HEK293 (cell line): ENCODE data around the gene FKBP5.

Source experiments
- HOXA7 ChIP-seq: sonication (generic); formaldehyde crosslinking; IDR thresholded peaks from 2 replicates; pipeline ENCODE4 v1.8.1; 2022; ENCODE audit warnings: missing genetic modification reagents, borderline replicate concordance
- PBX3 ChIP-seq: sonication (generic); formaldehyde crosslinking; IDR thresholded peaks from 2 replicates; pipeline ENCODE4 v1.8.1; 2022; ENCODE audit warnings: mild to moderate bottlenecking, moderate library complexity, missing genetic modification reagents
- PRDM1 ChIP-seq: fragments of 450-650 bp; formaldehyde crosslinking; IDR thresholded peaks from 2 replicates; pipeline ENCODE4; 2016; ENCODE audit warnings: missing biosample characterization, missing genetic modification characterization
- TCF7L2 ChIP-seq: IDR thresholded peaks from 2 replicates; pipeline ENCODE4 v1.6.1; 2011; ENCODE audit warnings: low read depth, mild to moderate bottlenecking, inconsistent platforms, low read length, moderate library complexity, borderline replicate concordance
- ZBTB8A ChIP-seq: fragments of 450-650 bp; formaldehyde crosslinking; IDR thresholded peaks from 2 replicates; pipeline ENCODE4 v1.5.1; 2016; ENCODE audit warnings: missing biosample characterization, missing genetic modification characterization
- ZNF274 ChIP-seq, 2 experiments: fragments of 200-500 bp in 1 of 2; fragments of 450-650 bp in 1 of 2; sonication (Bioruptor generic) in 1 of 2; formaldehyde crosslinking in 1 of 2; IDR thresholded peaks; 2 replicates each; pipeline versions ENCODE4 v1.5.1 to v1.6.1; 2014 to 2016; ENCODE audit warnings: borderline replicate concordance in 1 of 2, inconsistent platforms in 1 of 2, low read length in 1 of 2, missing biosample characterization in 1 of 2, missing genetic modification characterization in 1 of 2
- ZNF37A ChIP-seq: fragments of 450-650 bp; IDR thresholded peaks from 2 replicates; pipeline ENCODE4 v1.5.1; 2018; ENCODE audit warnings: missing biosample characterization, missing genetic modification characterization
- ZNF514 ChIP-seq: fragments of 450-650 bp; formaldehyde crosslinking; IDR thresholded peaks from 2 replicates; pipeline ENCODE4 v1.5.1; 2016; ENCODE audit warnings: missing biosample characterization, missing genetic modification characterization
- ZNF707 ChIP-seq: fragments of 450-650 bp; formaldehyde crosslinking; IDR thresholded peaks from 2 replicates; pipeline ENCODE4 v1.5.1; 2016; ENCODE audit warnings: missing biosample characterization, missing genetic modification characterization
- ZNF830 ChIP-seq: fragments of 450-650 bp; IDR thresholded peaks from 2 replicates; pipeline ENCODE4 v1.5.0; 2018; ENCODE audit warnings: missing biosample characterization, missing genetic modification characterization, low read depth, mild to moderate bottlenecking, moderate library complexity
- TF ChIP-seq, protein P1 (sequence below): fragments of 450-650 bp; formaldehyde crosslinking; IDR thresholded peaks from 2 replicates; pipeline ENCODE4 v1.5.1; 2016; ENCODE audit warnings: missing biosample characterization, missing genetic modification characterization
- TF ChIP-seq, protein P2 (sequence below): fragments of 450-650 bp; formaldehyde crosslinking; IDR thresholded peaks from 2 replicates; pipeline ENCODE4 v1.5.1; 2016; ENCODE audit warnings: missing biosample characterization, missing genetic modification characterization

GRCh38 chr6:35665573-35665972, 23.1 kb downstream of the FKBP5 start:
- TF ChIP-seq, protein P1, sequence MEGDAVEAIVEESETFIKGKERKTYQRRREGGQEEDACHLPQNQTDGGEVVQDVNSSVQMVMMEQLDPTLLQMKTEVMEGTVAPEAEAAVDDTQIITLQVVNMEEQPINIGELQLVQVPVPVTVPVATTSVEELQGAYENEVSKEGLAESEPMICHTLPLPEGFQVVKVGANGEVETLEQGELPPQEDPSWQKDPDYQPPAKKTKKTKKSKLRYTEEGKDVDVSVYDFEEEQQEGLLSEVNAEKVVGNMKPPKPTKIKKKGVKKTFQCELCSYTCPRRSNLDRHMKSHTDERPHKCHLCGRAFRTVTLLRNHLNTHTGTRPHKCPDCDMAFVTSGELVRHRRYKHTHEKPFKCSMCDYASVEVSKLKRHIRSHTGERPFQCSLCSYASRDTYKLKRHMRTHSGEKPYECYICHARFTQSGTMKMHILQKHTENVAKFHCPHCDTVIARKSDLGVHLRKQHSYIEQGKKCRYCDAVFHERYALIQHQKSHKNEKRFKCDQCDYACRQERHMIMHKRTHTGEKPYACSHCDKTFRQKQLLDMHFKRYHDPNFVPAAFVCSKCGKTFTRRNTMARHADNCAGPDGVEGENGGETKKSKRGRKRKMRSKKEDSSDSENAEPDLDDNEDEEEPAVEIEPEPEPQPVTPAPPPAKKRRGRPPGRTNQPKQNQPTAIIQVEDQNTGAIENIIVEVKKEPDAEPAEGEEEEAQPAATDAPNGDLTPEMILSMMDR (tag by site-specific recombination): no peak
- TF ChIP-seq HOXA7 (CRISPR knock-in tag): no peak
- no peak for TF ChIP-seq ZBTB8A (tag by site-specific recombination)
- TF ChIP-seq TCF7L2: no peak
- TF ChIP-seq PBX3: no peak
- no peak for TF ChIP-seq ZNF707 (tag by site-specific recombination)
- TF ChIP-seq ZNF830: no peak
- no peak for TF ChIP-seq ZNF274 (IDR thresholded peaks at IDR 0.05; ENCODE audit: low read length)
- no peak for TF ChIP-seq ZNF274 (tag by site-specific recombination; IDR thresholded peaks at IDR 0.05; ENCODE audit: borderline replicate concordance)
- no peak for TF ChIP-seq PRDM1 (tag by site-specific recombination)
- no peak for TF ChIP-seq ZNF514 (tag by site-specific recombination)
- no peak for TF ChIP-seq ZNF37A (tag by site-specific recombination)
- TF ChIP-seq, protein P2, sequence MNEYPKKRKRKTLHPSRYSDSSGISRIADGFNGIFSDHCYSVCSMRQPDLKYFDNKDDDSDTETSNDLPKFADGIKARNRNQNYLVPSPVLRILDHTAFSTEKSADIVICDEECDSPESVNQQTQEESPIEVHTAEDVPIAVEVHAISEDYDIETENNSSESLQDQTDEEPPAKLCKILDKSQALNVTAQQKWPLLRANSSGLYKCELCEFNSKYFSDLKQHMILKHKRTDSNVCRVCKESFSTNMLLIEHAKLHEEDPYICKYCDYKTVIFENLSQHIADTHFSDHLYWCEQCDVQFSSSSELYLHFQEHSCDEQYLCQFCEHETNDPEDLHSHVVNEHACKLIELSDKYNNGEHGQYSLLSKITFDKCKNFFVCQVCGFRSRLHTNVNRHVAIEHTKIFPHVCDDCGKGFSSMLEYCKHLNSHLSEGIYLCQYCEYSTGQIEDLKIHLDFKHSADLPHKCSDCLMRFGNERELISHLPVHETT (tag by site-specific recombination): no peak
